T1000 (cell line): Measurements from ENCODE around the gene EDDM13.
"Not testable (repeated sequence)": the region's sequence is repeated elsewhere in the genome, so short reads cannot be mapped to it uniquely, and the experiment has no call there.

Experiments
- DNase-seq: peaks from one replicate; lab custom pipeline; 2025; ENCODE audit warnings: mixed read lengths; lab: John Stamatoyannopoulos, UW

EDDM13 gene

GRCh38 chr19:56321989-56322440 is 49.5 kb downstream of the EDDM13 start:
- no peak for DNase-seq

GRCh38 chr19:56324436-56324835 is 51.9 kb downstream of the EDDM13 start:
- DNase-seq, result no peak

GRCh38 chr19:56332695-56333094 is 60.1 kb downstream of the EDDM13 start:
- no peak for DNase-seq

GRCh38 chr19:56333506-56333905 is 61.0 kb downstream of the EDDM13 start:
- DNase-seq, result no peak

- DNase-seq, result not testable (repeated sequence)
These were observed 62.8 kb downstream of the EDDM13 start for GRCh38 chr19:56335371-56335770.

- DNase-seq, result not testable (repeated sequence)
These were observed 64.5 kb downstream of the EDDM13 start for GRCh38 chr19:56337077-56337476.

- not testable (repeated sequence) for DNase-seq
These were observed 66.5 kb downstream of the EDDM13 start for GRCh38 chr19:56339031-56339430.

GRCh38 chr19:56341948-56342347 is 69.4 kb downstream of the EDDM13 start:
- no peak for DNase-seq

- DNase-seq, result no peak
These were observed 74.7 kb downstream of the EDDM13 start for GRCh38 chr19:56347163-56347778.

- no peak for DNase-seq
These were observed 75.8 kb downstream of the EDDM13 start for GRCh38 chr19:56348289-56348877.

GRCh38 chr19:56350416-56351045 is 78.0 kb downstream of the EDDM13 start:
- DNase-seq, result peak; percentile 13

GRCh38 chr19:56351208-56351607 is 78.7 kb downstream of the EDDM13 start:
- no peak for DNase-seq

GRCh38 chr19:56355517-56355916 is 83.0 kb downstream of the EDDM13 start:
- DNase-seq, result no peak

GRCh38 chr19:56356944-56357343 is 84.4 kb downstream of the EDDM13 start:
- DNase-seq, result no peak
